Endometrial microvascular endothelial cells (primary cell): ENCODE results near the gene SNX5. TPM values are rescaled to one million over a fixed set of nuclear protein-coding genes. Genes with fewer than 3 reads are reported as not detected.

Experiments
- in situ Hi-C: cut with HindIII; loops from 2 replicates; pipeline ENCODE4 v1.10.0; 2017; ENCODE audit warnings: low sequenced_read_pairs, low pct_unique_long_range_greater_than_20kb; ENCODE audit errors: inconsistent ontology term
- total RNA-seq: library from RNA; depleted of rRNA; stranded (reverse); fragments of >200 nt; gene quantifications from one replicate; pipeline ENCODE4 v1.2.3, GENCODE V29; 2015; ENCODE audit errors: inconsistent ontology term

Gene SNX5
- total RNA-seq, 1 donor from 2014 or later = 84.6 TPM

- in situ Hi-C loops = no loop called here
Measured at GRCh38 chr20:17902531-17903083, 66.0 kb downstream of the SNX5 start.

- in situ Hi-C loops = no loop called here
Measured at GRCh38 chr20:17901971-17902370, 66.6 kb downstream of the SNX5 start.

DNA sequence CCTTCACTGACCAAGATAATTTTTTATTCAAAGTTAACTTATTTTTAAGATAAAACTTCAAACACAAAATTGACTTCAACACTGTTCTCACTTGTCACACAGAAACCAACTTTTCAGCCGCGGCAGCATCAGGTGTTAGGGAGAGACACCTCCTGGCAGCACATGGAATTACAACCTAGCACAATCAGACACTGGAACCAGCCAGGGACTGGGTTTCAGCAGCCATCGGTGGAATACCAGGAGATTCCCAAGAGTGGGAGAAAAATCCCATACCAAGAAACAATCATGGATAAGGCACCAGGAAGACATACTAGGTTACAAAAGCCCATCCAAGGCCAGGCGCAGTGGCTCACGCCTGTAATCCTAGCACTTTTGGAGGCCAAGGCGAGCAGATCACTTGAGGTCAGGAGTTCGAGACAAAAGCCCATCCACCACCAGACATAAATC lies 70.0 kb downstream of the SNX5 start:
- in situ Hi-C loops = no loop called here

GRCh38 chr20:17897566-17898307 lies 70.9 kb downstream of the SNX5 start:
- in situ Hi-C loops = no loop called here

- in situ Hi-C loops = no loop called here
Measured at GRCh38 chr20:17896771-17897369, 71.7 kb downstream of the SNX5 start.

DNA sequence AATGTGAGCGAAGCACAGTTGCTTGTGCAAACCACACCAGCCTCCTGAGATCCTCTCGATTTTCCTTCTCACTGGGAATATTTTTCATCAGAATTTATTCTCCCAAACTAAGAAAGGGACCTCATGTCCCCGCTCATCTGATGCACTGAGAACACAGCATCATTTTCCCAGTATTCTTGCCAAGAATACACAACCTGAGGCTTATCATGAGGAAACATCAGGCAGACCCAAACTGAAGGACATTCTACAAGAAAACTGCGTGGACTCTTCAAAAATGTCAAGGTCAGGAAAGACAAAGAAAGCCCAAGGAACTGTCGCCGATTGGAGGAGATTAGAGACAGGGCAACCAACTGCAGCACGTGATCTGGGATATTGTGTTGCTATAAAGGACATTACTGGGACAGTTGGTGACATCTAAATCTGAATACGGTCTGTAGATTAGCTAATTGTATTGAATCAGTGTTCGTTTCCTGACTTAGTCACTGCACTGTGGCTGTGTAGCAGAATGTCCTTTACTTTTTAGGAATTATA lies 72.3 kb downstream of the SNX5 start:
- in situ Hi-C loops = no loop called here

- in situ Hi-C loops = no loop called here
Measured at GRCh38 chr20:17895641-17896171, 72.9 kb downstream of the SNX5 start.

DNA sequence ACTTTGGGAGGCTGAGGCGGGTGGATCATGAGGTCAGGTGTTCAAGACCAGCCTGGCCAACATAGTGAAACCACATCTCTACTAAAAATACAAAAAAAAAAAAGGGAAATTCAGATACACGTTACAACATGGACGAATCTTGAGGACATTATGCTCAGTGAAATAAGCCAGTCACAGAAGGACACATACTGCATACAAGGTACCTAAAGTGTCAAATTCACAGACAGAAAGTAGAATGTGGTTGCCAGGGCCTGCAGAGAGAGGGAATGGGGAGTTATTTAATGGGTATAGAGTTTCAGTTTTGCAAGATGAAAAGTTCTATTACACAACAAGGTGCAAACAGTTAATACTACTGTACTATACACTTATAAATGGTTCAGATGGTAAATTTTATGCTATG lies 75.1 kb downstream of the SNX5 start:
- in situ Hi-C loops = no loop called here

DNA sequence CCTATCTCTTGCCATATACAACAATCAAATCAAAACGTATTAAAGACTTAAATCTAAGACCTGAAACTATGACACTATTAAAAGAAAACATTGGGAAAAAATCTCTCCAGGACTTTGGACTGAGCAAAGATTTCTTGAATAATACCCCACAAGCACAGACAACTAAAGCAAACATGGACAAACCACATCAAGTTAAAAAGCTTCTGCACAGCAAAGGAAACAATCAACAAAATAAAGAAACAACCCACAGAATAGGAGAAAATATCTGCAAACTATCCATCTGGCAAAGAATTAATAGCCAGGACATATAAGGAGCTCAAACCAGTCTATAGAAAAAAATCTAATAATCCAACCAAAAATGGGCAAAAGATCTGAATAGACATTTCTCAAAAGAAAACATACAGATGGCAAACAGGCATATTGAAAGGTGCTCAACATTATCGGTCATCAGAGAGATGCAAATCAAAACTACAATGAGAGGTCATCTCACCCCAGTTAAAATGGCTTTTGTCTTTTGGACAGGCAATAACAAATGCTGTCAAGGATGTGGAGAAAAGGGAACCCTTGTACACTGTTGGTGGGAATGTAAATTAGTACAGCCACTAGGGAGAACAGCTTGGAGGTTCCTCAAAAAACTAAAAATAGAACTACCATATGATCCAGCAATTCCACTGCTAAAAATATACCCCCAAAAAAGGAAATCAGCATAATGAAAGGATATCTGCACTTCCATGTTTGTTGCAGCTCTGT lies 76.2 kb downstream of the SNX5 start:
- in situ Hi-C loops = no loop called here

Other genes starting within 250 kb of the SNX5 start
- 16.4 TPM for gene MGME1, start 224 bp upstream of the SNX5 start, total RNA-seq
- gene OVOL2, start 89.1 kb upstream of the SNX5 start, total RNA-seq = not detected
- 9.8 TPM for gene KAT14, start 169.1 kb upstream of the SNX5 start, total RNA-seq
- 5.3 TPM for gene PET117, start 169.1 kb upstream of the SNX5 start, total RNA-seq